Breast epithelium (tissue), 4 donors: ENCODE measurements around the gene ADGRF3. TPM values are rescaled to one million over a fixed set of nuclear protein-coding genes. Genes with fewer than 3 reads are reported as not detected.
"Not testable (repeated sequence)": the region's sequence is repeated elsewhere in the genome, so short reads cannot be mapped to it uniquely, and the experiment has no call there.

ENCODE experiments used
- DNase-seq, 2 donors: peaks; one replicate each; pipeline ENCODE4 v3.0.0-alpha.2; 2019; ENCODE audit warnings: low spot score in 2 of 2
- H3K27ac ChIP-seq, 2 donors: fragments of 200-600 bp; sonication (generic) in 1 of 2; one replicate each; pipeline ENCODE4 v1.5.1; 2016 to 2019; ENCODE audit warnings: mild to moderate bottlenecking in 1 of 2
- H3K27me3 ChIP-seq, 2 donors: fragments of 200-600 bp; sonication (generic) in 1 of 2; one replicate each; pipeline versions ENCODE4 v1.5.1 to v1.6.0; 2017 to 2019; ENCODE audit warnings: control low read depth in 1 of 2, mild to moderate bottlenecking in 1 of 2
- H3K36me3 ChIP-seq: fragments of 200-600 bp; one replicate; pipeline ENCODE4 v1.5.1; 2019
- H3K4me1 ChIP-seq, 2 donors: fragments of 200-600 bp; sonication (generic); one replicate each; pipeline ENCODE4 v1.5.1; 2016 to 2019; ENCODE audit warnings: control low read depth in 1 of 2
- H3K4me3 ChIP-seq, 3 donors: fragments of 200-600 bp; sonication (generic); 1 replicate in 2 of 3; 2 replicates in 1 of 3; pipeline ENCODE4 v1.5.1; 2016 to 2019; ENCODE audit warnings: mild to moderate bottlenecking in 3 of 3, moderate library complexity in 2 of 3
- H3K9me3 ChIP-seq, 2 donors: fragments of 200-600 bp; sonication (generic) in 1 of 2; one replicate each; pipeline ENCODE4 v1.5.1; 2016 to 2019; ENCODE audit warnings: control low read depth in 1 of 2
- POLR2A ChIP-seq: fragments of 450-650 bp; IDR thresholded peaks from one replicate; pipeline ENCODE4 v1.6.1; 2016; ENCODE audit warnings: antibody characterized with exemption, mild to moderate bottlenecking, moderate library complexity
- POLR2AphosphoS5 ChIP-seq, 3 donors: sonication (generic); formaldehyde crosslinking; IDR thresholded peaks; one replicate each; pipeline ENCODE4 v1.6.1; 2017; ENCODE audit warnings: antibody characterized with exemption in 3 of 3
- intact Hi-C: fragments of 100-400 bp; cut with DNase I; formaldehyde crosslinking; loops from one replicate; pipeline ENCODE4 v1.15.1; 2023; ENCODE audit warnings: low total_unique reads
- total RNA-seq, 3 donors: library from RNA; depleted of rRNA; stranded (reverse); fragments of >200 nt; gene quantifications; one replicate each; pipeline ENCODE4 v1.1.0, GENCODE V29; 2016
- TF ChIP-seq, protein P1 (sequence below), 3 donors: fragments of 450-650 bp; IDR thresholded peaks; one replicate each; pipeline ENCODE4 v1.5.1; 2016 to 2017; ENCODE audit warnings: antibody characterized with exemption in 3 of 3, mild to moderate bottlenecking in 3 of 3, moderate library complexity in 3 of 3

Gene ADGRF3
- total RNA-seq, 3 donors from 2014 or later: under 0.01 TPM; not detected in 2

DNA sequence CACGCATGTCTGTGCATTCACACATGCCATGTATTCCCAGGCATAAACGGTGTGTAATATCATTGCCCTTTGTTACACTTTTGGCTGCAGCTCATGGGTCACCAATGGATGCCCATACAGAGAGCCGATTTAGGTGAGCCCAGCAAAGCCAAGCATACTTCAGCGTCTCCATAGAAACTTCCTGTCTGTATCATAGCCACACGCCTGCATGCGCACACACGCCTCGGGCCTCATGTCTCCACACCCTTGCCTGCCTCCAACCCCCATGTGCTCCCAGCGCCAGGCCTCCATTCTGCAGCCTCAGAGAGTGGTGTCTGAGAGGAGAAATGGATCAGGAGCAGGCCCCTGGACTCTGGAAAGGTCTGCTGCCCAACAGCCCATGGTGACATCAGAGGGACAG, 34.1 kb downstream of the ADGRF3 start:
- Histone ChIP-seq H3K27ac (no peak overlapping the region), H3K27me3 (no peaks in the 10 kb centered on the region), H3K36me3 (no peaks in the 10 kb centered on the region), H3K9me3 (no peaks in the 10 kb centered on the region), H3K4me1 (no peaks in the 10 kb centered on the region), H3K4me3 (no peak overlapping the region)
- no peak for DNase-seq
- intact Hi-C loops: no loop called here
- TF ChIP-seq POLR2AphosphoS5 (IDR thresholded peaks at IDR 0.05) (no peak), POLR2A (no peak)
- TF ChIP-seq, protein P1, sequence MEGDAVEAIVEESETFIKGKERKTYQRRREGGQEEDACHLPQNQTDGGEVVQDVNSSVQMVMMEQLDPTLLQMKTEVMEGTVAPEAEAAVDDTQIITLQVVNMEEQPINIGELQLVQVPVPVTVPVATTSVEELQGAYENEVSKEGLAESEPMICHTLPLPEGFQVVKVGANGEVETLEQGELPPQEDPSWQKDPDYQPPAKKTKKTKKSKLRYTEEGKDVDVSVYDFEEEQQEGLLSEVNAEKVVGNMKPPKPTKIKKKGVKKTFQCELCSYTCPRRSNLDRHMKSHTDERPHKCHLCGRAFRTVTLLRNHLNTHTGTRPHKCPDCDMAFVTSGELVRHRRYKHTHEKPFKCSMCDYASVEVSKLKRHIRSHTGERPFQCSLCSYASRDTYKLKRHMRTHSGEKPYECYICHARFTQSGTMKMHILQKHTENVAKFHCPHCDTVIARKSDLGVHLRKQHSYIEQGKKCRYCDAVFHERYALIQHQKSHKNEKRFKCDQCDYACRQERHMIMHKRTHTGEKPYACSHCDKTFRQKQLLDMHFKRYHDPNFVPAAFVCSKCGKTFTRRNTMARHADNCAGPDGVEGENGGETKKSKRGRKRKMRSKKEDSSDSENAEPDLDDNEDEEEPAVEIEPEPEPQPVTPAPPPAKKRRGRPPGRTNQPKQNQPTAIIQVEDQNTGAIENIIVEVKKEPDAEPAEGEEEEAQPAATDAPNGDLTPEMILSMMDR (IDR thresholded peaks at IDR 0.05): no peak

- intact Hi-C loops: no loop called here
- no peaks in the 10 kb centered on the region for H3K36me3 ChIP-seq
Measured at GRCh38 chr2:26309921-26310320, 36.7 kb downstream of the ADGRF3 start.

DNA sequence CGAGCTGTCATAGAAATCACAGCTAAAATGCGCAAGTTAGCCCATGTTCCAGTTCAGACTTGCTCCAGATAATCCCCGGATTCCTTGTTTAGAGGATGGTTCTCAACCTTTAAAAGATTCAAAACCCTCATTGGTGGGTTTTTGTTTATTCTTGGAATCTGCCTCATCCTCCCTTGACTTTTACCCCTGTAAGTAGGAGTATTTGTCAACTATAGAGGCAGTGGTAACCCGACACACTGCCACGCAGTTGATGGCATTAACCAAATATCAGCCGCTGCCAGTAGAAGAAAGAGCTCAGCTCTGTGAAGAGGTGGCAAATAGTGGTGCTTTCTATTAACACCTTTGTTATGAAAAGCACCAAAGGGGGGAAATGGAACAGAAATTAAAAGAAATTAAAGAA, 41.0 kb downstream of the ADGRF3 start:
- H3K4me3 ChIP-seq: no peak overlapping the region
- peaks cover 4 to 5% of the 10 kb centered on the region in 2 donors for H3K4me1 ChIP-seq
- no peaks in the 10 kb centered on the region for H3K27me3 ChIP-seq
- no peaks in the 10 kb centered on the region for H3K36me3 ChIP-seq
- TF ChIP-seq, protein P1 (IDR thresholded peaks at IDR 0.05): no peak
- TF ChIP-seq POLR2AphosphoS5 (IDR thresholded peaks at IDR 0.05) (no peak), POLR2A (no peak)
- H3K27ac ChIP-seq: no peak overlapping the region
- intact Hi-C loops: no loop called here
- no peaks in the 10 kb centered on the region for H3K9me3 ChIP-seq
- DNase-seq: no peak

More at GRCh38 chr2:26309921-26310320, 36.7 kb downstream of the ADGRF3 start:
- H3K27ac ChIP-seq: no peak overlapping the region
- TF ChIP-seq, protein P1 (IDR thresholded peaks at IDR 0.05): no peak
- TF ChIP-seq POLR2AphosphoS5 (IDR thresholded peaks at IDR 0.05) (no peak), POLR2A (no peak)
- no peak overlapping the region for H3K4me3 ChIP-seq
- no peaks in the 10 kb centered on the region for H3K9me3 ChIP-seq
- H3K4me1 ChIP-seq: no peaks in the 10 kb centered on the region
- no peak for DNase-seq
- H3K27me3 ChIP-seq: no peaks in the 10 kb centered on the region

- H3K4me1 ChIP-seq, H3K27ac ChIP-seq, intact Hi-C loops, DNase-seq, H3K36me3 ChIP-seq, H3K9me3 ChIP-seq, H3K27me3 ChIP-seq, H3K4me3 ChIP-seq: not testable (repeated sequence)
Measured at GRCh38 chr2:26305094-26305493, 41.5 kb downstream of the ADGRF3 start.

DNA sequence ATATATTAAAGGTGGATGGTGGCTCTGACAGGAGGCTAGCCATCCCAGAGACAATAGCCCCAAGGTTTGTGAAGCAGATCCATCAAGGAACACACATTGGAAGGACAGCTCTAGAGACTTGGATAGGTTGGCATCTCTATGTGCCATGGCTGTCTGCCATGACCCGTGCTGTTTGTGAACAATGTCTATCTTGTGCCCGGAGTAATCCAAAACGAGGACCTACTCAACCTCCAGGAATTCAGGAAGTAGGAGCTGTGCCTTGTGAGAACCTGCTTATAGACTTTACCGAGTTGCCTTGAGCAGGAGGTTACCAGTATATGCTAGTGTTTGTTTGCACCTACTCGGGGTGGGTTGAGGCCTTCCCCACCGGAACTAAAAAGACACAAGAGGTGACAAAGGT, 43.7 kb downstream of the ADGRF3 start:
- intact Hi-C loops: no loop called here
- Histone ChIP-seq H3K36me3 (no peaks in the 10 kb centered on the region), H3K4me1 (peaks cover 4 to 5% of the 10 kb centered on the region in 2 donors), H3K9me3 (no peaks in the 10 kb centered on the region), H3K27me3 (no peaks in the 10 kb centered on the region), H3K4me3 (no peak overlapping the region), H3K27ac (peak overlapping the region; percentile 5 to 56)
- DNase-seq: peak; percentile 84 to 85
- TF ChIP-seq, protein P1 (IDR thresholded peaks at IDR 0.05): no peak
- TF ChIP-seq POLR2A (no peak), POLR2AphosphoS5 (IDR thresholded peaks at IDR 0.05) (peak in 2 of 3 donors; percentile 25 to 32)
